GM13977 (cell line): ENCODE results near the gene ACYP2.

Experiments used
- DNase-seq: peaks from one replicate; pipeline ENCODE4 v3.0.0; 2012; ENCODE audit warnings: low spot score
- CTCF ChIP-seq: IDR thresholded peaks from 2 replicates; pipeline ENCODE4 v1.5.1; 2012; ENCODE audit warnings: mild to moderate bottlenecking, control low read depth; ENCODE audit not compliant: insufficient read depth; ENCODE audit errors: extremely low read depth, missing control alignments
- in situ Hi-C: fragments of 300-500 bp; cut with MboI; formaldehyde crosslinking; loops from one replicate; pipeline ENCODE4 v1.12.0; 2022; ENCODE audit warnings: low sequenced_read_pairs, low pct_unique_long_range_greater_than_20kb, mixed read lengths, inconsistent platforms; ENCODE audit not compliant: unreplicated experiment

Gene ACYP2

GRCh38 chr2:54076586-54076985, 38.8 kb upstream of the ACYP2 start:
- in situ Hi-C loops: no loop called here
- no peak for TF ChIP-seq CTCF
- DNase-seq: no peak

GRCh38 chr2:54077088-54077900, 38.1 kb upstream of the ACYP2 start:
- in situ Hi-C loops: no loop called here
- no peak for TF ChIP-seq CTCF
- no peak for DNase-seq

GRCh38 chr2:54079331-54079730, 36.1 kb upstream of the ACYP2 start:
- TF ChIP-seq CTCF: no peak
- in situ Hi-C loops: no loop called here
- no peak for DNase-seq

- peak; percentile 66 for DNase-seq
- peak; percentile 14 for TF ChIP-seq CTCF
- in situ Hi-C loops: no loop called here
Measured at GRCh38 chr2:54081574-54081973, 33.8 kb upstream of the ACYP2 start.

GRCh38 chr2:54083021-54083420, 32.4 kb upstream of the ACYP2 start:
- in situ Hi-C loops: no loop called here

GRCh38 chr2:54083445-54083844, 32.0 kb upstream of the ACYP2 start:
- TF ChIP-seq CTCF: no peak
- no peak for DNase-seq
- in situ Hi-C loops: no loop called here

More at GRCh38 chr2:54083021-54083420, 32.4 kb upstream of the ACYP2 start:
- no peak for DNase-seq
- no peak for TF ChIP-seq CTCF
